Suppressor macrophage (primary cell): ENCODE data around the gene STK40.
A peak's percentile ranks its signal among the peaks of the same experiment; 100 is the strongest.

ENCODE experiments used
- DNase-seq, 4 experiments: peaks; one replicate each; pipeline ENCODE4 v3.0.0-alpha.2; 2020 to 2022

The STK40 gene

GRCh38 chr1:36397378-36398230 lies 11.9 kb upstream of the STK40 start, which contains the start of gene LSM10:
TSS of gene LSM10 (minus strand) at chr1:36397908. CDS start at chr1:36394129, 3,779 bp downstream.
- peak; percentile 96 to 97 (median 97) for DNase-seq

DNA sequence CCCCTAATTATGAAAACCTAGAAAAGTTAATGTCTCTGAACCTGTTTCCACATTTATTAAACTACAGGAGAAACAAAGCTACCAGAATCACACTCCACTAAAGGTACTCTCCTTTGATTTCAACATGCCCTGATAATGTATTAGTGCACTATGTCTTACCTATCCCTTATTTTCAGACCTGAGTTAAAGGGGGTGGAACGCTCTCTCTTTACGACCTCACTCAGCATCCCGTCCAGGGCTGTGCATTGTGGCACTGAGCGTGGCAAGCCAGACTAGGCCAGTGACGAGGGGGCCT lies 11.3 kb upstream of the STK40 start:
- DNase-seq, result no peak

DNA sequence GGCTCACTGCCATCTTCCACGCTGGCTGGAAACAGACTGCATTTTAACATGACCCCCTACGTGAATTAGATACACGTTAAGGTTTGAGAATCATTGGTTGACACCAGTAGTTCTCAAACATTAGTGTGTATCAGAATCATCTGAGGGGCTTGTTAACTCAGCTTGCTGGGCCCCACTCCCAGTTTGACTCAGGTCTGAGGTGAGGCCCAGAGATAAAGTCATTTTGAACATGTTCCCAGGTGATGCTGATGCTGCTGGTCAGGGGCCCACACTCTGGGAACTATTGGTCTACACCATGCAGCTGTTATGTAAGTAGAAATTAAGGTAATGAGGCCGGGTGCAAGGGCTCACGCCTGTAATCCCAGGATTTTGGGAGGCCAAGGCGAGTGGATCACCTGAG lies 10.6 kb upstream of the STK40 start:
- DNase-seq, result no peak

GRCh38 chr1:36393686-36394085 lies 8.0 kb upstream of the STK40 start:
- no peak for DNase-seq

GRCh38 chr1:36392836-36393235 lies 7.1 kb upstream of the STK40 start:
- no peak for DNase-seq

- DNase-seq, result no peak
Measured at GRCh38 chr1:36391271-36391670, 5.5 kb upstream of the STK40 start.

DNA sequence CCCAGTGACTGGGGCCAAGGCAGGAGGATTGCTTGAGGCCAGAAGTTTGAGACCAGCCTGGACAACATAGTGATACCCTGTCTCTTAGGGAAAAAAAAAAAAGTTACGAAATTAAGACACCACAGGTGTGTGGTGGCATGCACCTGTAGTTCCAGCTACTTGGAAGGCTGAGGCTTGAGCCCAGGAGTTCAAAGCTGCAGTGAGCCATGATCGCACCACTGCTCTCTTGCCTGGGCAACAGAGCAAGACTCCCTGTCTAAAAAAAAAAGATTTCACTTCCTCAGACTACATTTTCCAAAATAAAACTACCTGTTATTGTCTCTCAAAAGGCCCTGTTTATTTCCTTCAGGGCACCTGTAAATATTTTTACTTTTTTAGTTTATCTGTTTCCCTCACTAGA lies 4.7 kb upstream of the STK40 start:
- DNase-seq, result no peak

- peak; percentile 36 to 76 (median 54) for DNase-seq
Measured at GRCh38 chr1:36389999-36390398, 4.3 kb upstream of the STK40 start.

DNA sequence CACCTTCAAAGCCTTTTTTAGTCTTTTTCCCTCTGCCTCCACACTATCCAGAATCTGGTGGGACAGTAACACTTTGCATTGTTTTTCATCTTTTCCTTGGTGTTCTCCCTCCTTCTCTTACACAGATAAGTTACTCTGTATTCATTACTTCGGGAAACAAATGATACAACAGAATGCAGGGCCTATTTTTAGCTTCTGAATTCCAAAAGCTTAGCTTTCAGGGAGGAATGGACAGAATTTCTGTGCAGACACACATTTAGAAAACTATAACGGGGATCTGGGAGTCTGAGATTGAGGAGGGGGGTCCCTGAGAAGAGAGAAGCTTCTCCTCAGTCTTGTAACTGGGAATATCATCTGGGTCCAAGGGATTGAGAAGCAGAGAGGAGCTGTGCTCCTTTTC lies 3.5 kb upstream of the STK40 start:
- no peak for DNase-seq

DNA sequence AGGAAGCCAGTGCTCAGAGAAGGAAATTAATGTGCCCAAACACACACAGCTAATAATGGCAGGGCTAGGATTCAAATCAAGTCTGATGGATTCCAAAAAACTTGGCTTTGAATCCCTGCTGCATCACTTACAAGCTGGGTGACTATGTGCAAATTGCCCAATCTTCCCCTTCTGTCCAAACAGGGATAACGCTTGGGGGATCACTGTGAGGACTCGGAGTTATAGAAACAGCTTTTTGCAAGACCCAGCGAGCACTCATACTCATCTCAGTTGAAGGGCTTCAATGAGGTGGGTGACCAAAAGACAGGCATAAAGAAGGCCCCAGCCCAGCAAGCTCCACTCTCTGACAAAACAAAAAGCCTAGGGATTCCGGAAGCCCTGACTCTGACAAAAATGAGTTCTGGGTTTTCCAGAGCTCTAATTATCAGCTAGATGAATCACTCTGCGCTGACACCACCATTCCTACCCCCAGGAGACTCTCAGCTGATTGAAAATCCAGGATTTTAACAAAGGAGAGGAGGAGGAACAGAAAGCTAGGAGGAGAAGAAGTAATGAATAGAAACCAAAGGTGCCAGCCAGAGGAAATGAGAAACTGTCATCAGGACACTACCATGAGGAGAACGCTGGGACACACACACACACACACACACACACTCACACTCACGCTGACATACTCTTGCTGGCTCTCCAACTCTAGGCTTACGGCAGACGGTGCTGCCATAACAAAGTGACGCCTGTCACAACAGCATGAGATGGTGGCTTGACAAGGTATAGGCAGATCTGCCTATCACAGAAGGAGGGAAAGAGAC lies 1.6 kb upstream of the STK40 start:
- peak; percentile 65 to 77 (median 72) for DNase-seq

GRCh38 chr1:36386265-36387140 lies 779 bp upstream of the STK40 start:
- peak; percentile 97 to 100 (median 98) for DNase-seq

DNA sequence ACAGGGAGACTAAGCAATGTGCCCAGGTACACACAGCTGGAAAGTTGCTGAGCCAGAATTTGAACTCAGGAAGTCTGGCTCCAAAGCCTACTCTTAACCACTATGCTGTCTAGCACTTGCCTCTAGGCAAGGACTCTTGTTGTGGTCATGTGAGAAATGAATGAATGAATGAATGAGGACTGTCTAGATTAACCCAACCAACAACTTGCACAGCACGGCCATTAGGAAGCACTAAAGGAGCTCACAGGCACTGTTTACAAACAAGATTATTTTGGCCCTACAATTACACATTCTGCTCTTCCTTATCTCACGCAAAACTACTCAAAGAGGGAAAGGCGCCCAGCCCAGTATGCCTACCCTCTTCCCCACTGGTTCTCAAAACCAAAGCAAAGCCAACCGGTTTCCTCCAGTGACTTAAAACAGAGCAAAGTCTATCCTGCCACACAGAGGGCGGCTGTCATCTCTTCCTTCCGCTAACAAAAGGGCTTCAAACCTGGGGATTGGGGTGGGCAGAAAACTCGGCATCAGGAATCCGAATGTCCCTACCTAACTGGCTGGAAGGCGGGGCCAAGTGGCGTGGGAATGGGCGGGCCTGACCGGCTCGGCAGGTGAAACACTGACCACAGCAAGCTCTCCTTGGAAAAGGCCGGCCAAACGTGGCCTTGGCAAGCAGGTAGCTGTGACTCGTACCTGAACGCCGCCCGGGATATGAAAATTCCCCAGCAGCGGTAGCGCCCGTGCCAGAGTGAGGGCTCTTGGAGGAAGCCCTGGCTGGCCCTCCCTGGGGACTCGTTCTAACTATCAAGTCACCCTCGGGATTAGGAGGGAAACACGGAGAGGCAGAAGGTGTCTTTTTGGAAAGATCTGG lies 948 bp downstream of the STK40 start:
- DNase-seq, result peak; percentile 43 to 58 (median 46)

DNA sequence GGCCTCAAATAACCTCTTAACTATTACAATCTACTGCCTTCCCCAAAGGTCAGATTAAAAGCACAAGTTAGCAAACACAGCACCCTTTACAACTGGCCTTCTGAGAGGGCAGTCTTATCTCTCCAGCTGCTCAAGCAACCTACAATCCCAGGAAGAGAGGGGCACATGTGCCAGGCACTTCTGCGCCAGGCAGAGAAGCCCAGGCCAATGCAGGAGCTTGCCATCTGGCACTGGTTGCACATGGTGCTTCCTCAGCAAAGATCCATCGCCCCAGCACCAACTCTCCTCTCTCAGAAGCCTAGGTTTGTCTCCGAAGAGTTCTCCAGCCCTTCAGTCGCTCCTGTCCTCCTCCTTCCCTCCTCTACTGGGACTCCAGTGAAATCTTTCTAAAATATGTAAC lies 2.5 kb downstream of the STK40 start:
- no peak for DNase-seq

GRCh38 chr1:36382669-36383068 lies 3.1 kb downstream of the STK40 start:
- no peak for DNase-seq

GRCh38 chr1:36382231-36382630 lies 3.5 kb downstream of the STK40 start:
- DNase-seq, result no peak

DNA sequence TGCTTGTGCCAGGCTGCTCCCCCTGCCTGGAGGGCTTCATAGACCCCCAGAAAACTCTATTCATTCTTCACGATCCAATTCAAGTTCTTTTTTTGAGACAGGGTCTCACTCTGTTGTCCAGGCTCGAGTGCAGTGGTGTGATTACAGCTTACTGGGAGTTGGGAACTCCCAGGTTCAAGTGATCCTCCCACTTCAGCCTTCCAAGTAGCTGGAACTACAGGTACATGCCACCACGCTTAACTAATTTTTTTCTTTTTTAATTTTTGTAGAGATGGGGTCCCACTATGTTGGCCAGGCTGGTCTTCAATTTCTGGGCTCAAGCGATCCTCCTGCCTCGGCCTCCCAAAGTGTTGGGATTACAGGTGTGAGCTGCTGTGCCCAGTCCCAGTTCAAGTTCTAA lies 4.3 kb downstream of the STK40 start:
- DNase-seq, result no peak

DNA sequence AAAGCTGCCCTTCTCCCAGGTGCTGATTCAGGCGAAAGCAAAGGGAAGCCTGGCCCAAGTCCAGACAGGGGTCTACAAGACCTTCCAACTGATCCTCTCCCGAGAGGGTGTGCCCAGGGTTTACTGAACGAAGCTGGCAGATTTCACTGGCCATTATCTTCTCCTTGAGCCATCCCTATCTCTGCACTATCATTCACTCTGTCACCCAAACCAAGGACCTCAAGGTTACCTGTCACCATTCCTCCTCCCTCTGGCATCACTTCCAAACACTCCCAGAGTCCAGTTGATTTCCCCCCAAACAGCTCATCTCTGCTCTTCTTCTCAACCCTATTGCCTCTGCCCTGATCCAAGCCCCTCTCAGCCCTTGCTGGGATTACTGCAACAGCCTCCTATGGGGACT lies 4.9 kb downstream of the STK40 start:
- DNase-seq, result no peak

DNA sequence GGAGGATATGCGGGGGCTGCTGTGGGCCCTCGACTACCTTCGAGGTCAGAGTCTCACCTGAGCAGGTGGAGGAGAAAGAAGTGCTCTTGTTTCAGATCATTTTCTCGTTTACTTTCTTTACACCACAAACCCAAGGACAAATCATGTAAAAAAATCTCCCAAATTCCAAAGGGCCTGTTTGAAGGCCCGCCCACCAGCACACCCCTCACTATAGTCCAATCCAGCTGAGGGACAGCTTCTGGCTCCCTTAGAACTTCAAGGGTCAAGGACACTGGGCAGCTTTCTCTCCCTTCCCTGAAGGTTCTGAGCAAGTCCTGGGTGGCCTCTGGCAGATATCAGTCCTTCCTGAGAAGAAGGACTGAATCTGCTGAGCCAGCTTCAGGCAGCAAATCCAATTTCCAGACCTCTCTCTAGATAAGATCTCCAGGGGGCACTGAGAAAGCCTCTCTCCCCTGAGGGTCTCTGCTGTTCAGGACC lies 5.5 kb downstream of the STK40 start:
- DNase-seq, result no peak

- DNase-seq, result peak in 3 of 4 experiments; percentile 33 to 43 (median 40)
Measured at GRCh38 chr1:36377791-36378492, 7.8 kb downstream of the STK40 start.

- DNase-seq, result no peak
Measured at GRCh38 chr1:36372617-36373016, 13.1 kb downstream of the STK40 start.
